Peyer's patch (tissue), 4 donors: ENCODE results near the gene FAM177A1.

ENCODE experiments used
- POLR2A ChIP-seq, 2 donors: fragments of 450-650 bp; IDR thresholded peaks; one replicate each; pipeline ENCODE4 v1.5.1; 2017; ENCODE audit warnings: antibody characterized with exemption in 2 of 2, mild to moderate bottlenecking in 2 of 2, moderate library complexity in 2 of 2
- TF ChIP-seq, protein P1 (sequence below), 6 experiments: fragments of 450-650 bp in 4 of 6; fragments of 200-600 bp in 2 of 6; sonication (generic) in 1 of 6; IDR thresholded peaks; one replicate each; pipeline ENCODE4 v1.5.1; 2017 to 2019; ENCODE audit warnings: antibody characterized with exemption in 6 of 6, mild to moderate bottlenecking in 3 of 6, moderate library complexity in 1 of 6

DNA sequence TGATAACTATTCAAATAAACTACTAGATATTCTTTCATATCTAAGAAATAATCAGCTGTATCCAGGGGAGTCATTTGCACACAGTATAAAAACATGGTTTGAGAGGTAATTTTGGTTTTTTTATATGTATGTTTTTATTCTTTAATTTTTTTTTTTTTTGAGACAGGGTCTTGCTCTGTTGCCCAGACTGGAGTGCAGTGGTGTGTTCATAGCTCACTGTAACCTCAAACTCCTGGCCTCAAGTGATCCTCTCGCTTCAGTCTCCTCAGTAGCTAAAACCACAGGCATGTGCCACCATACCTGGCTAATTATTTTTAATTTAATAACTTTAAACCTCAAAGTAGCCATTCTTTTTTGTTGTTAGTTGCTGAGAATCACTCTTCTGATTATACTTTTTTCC is 78.1 kb downstream of the FAM177A1 start:
- TF ChIP-seq, protein P1, sequence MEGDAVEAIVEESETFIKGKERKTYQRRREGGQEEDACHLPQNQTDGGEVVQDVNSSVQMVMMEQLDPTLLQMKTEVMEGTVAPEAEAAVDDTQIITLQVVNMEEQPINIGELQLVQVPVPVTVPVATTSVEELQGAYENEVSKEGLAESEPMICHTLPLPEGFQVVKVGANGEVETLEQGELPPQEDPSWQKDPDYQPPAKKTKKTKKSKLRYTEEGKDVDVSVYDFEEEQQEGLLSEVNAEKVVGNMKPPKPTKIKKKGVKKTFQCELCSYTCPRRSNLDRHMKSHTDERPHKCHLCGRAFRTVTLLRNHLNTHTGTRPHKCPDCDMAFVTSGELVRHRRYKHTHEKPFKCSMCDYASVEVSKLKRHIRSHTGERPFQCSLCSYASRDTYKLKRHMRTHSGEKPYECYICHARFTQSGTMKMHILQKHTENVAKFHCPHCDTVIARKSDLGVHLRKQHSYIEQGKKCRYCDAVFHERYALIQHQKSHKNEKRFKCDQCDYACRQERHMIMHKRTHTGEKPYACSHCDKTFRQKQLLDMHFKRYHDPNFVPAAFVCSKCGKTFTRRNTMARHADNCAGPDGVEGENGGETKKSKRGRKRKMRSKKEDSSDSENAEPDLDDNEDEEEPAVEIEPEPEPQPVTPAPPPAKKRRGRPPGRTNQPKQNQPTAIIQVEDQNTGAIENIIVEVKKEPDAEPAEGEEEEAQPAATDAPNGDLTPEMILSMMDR (IDR thresholded peaks at IDR 0.05) = no peak
- TF ChIP-seq POLR2A (IDR thresholded peaks at IDR 0.05) = no peak
